Endothelial cell of umbilical vein (primary cell): ENCODE measurements around the gene ZBTB43. TPM values are rescaled to one million over a fixed set of nuclear protein-coding genes. Genes with fewer than 3 reads are reported as not detected.

Experiments
- BruUV-seq: library from RNA; stranded (reverse); fragments of 400-500 nt; replicated peaks from 2 replicates; lab custom pipeline; 2021; lab: Mats Ljungman, UMichigan
- CTCF ChIA-PET: fragments of 300-600, 350-600 bp; sonication (Branson Sonifier 250); formaldehyde crosslinking; loops from one replicate; lab custom pipeline; 2021; ENCODE audit warnings: antibody characterized with exemption, inconsistent platforms; lab: Charles Lee
- POLR2A ChIA-PET: fragments of 300-600, 350-600 bp; sonication (Branson Sonifier 250); formaldehyde crosslinking; loops from one replicate; lab custom pipeline; 2021; ENCODE audit warnings: antibody characterized with exemption, inconsistent platforms; lab: Charles Lee
- DNase-seq: peaks from one replicate; pipeline ENCODE4 v3.0.0-alpha.2; 2011; ENCODE audit warnings: low read depth, low spot score
- FAIRE-seq: peaks from 2 replicates; lab custom pipeline; 2011; peaks lifted over from hg19 to GRCh38; lab: Jason Lieb, UNC
- H2AFZ ChIP-seq: 2 replicates; pipeline ENCODE4 v1.6.0; 2012; ENCODE audit warnings: low read depth, low read length, control low read depth, inconsistent platforms
- H3K27ac ChIP-seq: 2 replicates; pipeline ENCODE4 v1.5.1; 2011; ENCODE audit warnings: low read depth, mild to moderate bottlenecking, control low read depth, low read length, moderate library complexity; ENCODE audit not compliant: insufficient read depth
- H3K27me3 ChIP-seq, 2 experiments: 2 replicates each; pipeline versions ENCODE4 v1.6.0 to v1.6.1; 2011; ENCODE audit warnings: low read length in 2 of 2, mixed read lengths in 1 of 2; ENCODE audit not compliant: control insufficient read depth in 2 of 2, insufficient read depth in 2 of 2
- H3K36me3 ChIP-seq, 2 experiments: 2 replicates in 1 of 2; 3 replicates in 1 of 2; pipeline ENCODE4 v1.5.1; 2011; ENCODE audit warnings: low read length in 2 of 2, mild to moderate bottlenecking in 1 of 2, moderate library complexity in 1 of 2; ENCODE audit not compliant: control insufficient read depth in 2 of 2, insufficient read depth in 2 of 2; ENCODE audit errors: extremely low read depth in 1 of 2
- H3K4me1 ChIP-seq: 3 replicates; pipeline ENCODE4 v1.5.1; 2011; ENCODE audit warnings: mild to moderate bottlenecking, low read length; ENCODE audit not compliant: control insufficient read depth, insufficient read depth; ENCODE audit errors: extremely low read depth
- H3K4me2 ChIP-seq: 2 replicates; pipeline ENCODE4 v1.6.1; 2011; ENCODE audit warnings: low read length, control low read depth, mixed read lengths; ENCODE audit not compliant: insufficient read depth
- H3K4me3 ChIP-seq, 3 experiments: fragments of 200-600 bp in 1 of 3; sonication (generic), shearing (Covaris generic) in 1 of 3; replicated peaks in 1 of 3; 2 replicates each; pipeline ENCODE4 v1.5.1; 2011 to 2016; ENCODE audit warnings: control low read depth in 3 of 3, low read length in 3 of 3, mild to moderate bottlenecking in 2 of 3, inconsistent platforms in 1 of 3, low read depth in 1 of 3, moderate library complexity in 1 of 3; ENCODE audit not compliant: insufficient read depth in 1 of 3
- H3K79me2 ChIP-seq: 2 replicates; pipeline ENCODE4 v1.6.0; 2012; ENCODE audit warnings: low read length, inconsistent platforms; ENCODE audit not compliant: control insufficient read depth, insufficient read depth
- H3K9ac ChIP-seq: replicated peaks from 2 replicates; pipeline ENCODE3; 2011; ENCODE audit warnings: low read length, control low read depth; ENCODE audit not compliant: insufficient read depth; ENCODE audit errors: extremely low read depth
- H3K9me1 ChIP-seq: replicated peaks from 3 replicates; pipeline ENCODE4 v1.6.0; 2011; ENCODE audit warnings: mild to moderate bottlenecking, low read length; ENCODE audit not compliant: control insufficient read depth, insufficient read depth; ENCODE audit errors: extremely low read depth
- H3K9me3 ChIP-seq: replicated peaks from 2 replicates; pipeline ENCODE4 v1.5.1; 2012; ENCODE audit warnings: low read length, inconsistent platforms; ENCODE audit not compliant: control insufficient read depth, insufficient read depth
- H4K20me1 ChIP-seq: replicated peaks from 2 replicates; pipeline ENCODE3; 2011; ENCODE audit warnings: mild to moderate bottlenecking, low read length; ENCODE audit not compliant: control insufficient read depth, insufficient read depth; ENCODE audit errors: extremely low read depth
- CTCF ChIP-seq, 2 donors: IDR thresholded peaks; 1 replicate in 1 of 2; 2 replicates in 1 of 2; pipeline ENCODE4 v1.5.1; 2011; ENCODE audit warnings: low read length in 2 of 2, mild to moderate bottlenecking in 2 of 2, moderate library complexity in 2 of 2, control low read depth in 1 of 2, inconsistent platforms in 1 of 2, low read depth in 1 of 2; ENCODE audit not compliant: insufficient read depth in 1 of 2; ENCODE audit errors: extremely low read depth in 1 of 2
- EZH2 ChIP-seq: IDR thresholded peaks from 2 replicates; pipeline ENCODE4 v1.6.1; 2012; ENCODE audit warnings: borderline replicate concordance, low read depth, mild to moderate bottlenecking, moderate library complexity, low read length, inconsistent platforms; ENCODE audit not compliant: severe bottlenecking
- FOS ChIP-seq: IDR thresholded peaks from 2 replicates; pipeline ENCODE4 v1.6.1; 2011; ENCODE audit warnings: mild to moderate bottlenecking, low read length, moderate library complexity, borderline replicate concordance; ENCODE audit not compliant: insufficient read depth
- GATA2 ChIP-seq: IDR thresholded peaks from 2 replicates; pipeline ENCODE4 v1.7.0; 2011; ENCODE audit warnings: low read depth, mild to moderate bottlenecking, moderate library complexity, mixed read lengths, low read length; ENCODE audit not compliant: insufficient read length, insufficient read depth
- JUN ChIP-seq: IDR thresholded peaks from 2 replicates; pipeline ENCODE4 v1.6.1; 2011; ENCODE audit warnings: borderline replicate concordance, low read depth; ENCODE audit not compliant: insufficient read length, insufficient read depth
- MAX ChIP-seq: IDR thresholded peaks from 2 replicates; pipeline ENCODE4 v1.6.1; 2011; ENCODE audit not compliant: insufficient read depth, insufficient read length
- MYC ChIP-seq: IDR thresholded peaks from one replicate; pipeline ENCODE4 v1.6.1; 2011; ENCODE audit warnings: mild to moderate bottlenecking, low read depth, low read length
- POLR2A ChIP-seq: IDR thresholded peaks from 2 replicates; pipeline ENCODE4 v1.6.1; 2012; ENCODE audit warnings: low read depth, mild to moderate bottlenecking, control low read depth, low read length
- POLR2AphosphoS5 ChIP-seq: IDR thresholded peaks from 2 replicates; pipeline ENCODE4 v1.6.1; 2012; ENCODE audit warnings: low read depth, mild to moderate bottlenecking, control low read depth, low read length, moderate library complexity; ENCODE audit not compliant: insufficient read depth
- dilution Hi-C: fragments of 300-500 bp; cut with MboI; formaldehyde crosslinking; loops from one replicate; pipeline ENCODE4 v1.15.0; 2019; ENCODE audit warnings: low sequenced_read_pairs; ENCODE audit not compliant: extremely low pct_ligation_motif_present
- intact Hi-C: fragments of 100-400 bp; cut with micrococcal nuclease; formaldehyde crosslinking; loops from one replicate; pipeline ENCODE4 v1.10.0; 2022
- polyA plus RNA-seq, 4 experiments: library from polyadenylated mRNA; depleted of rRNA in 3 of 4; stranded (reverse) in 3 of 4; unstranded in 1 of 4; fragments of >200 nt; gene quantifications; 2 replicates each; pipeline versions ENCODE4 v1.2.1 to v1.2.3, GENCODE V29; 2011 to 2012; ENCODE audit warnings: missing spikeins in 1 of 4
- total RNA-seq: library from RNA; stranded (reverse); gene quantifications from 2 replicates; pipeline ENCODE4 v1.2.3, GENCODE V29; 2021

ZBTB43 gene
- total and polyA plus RNA-seq, 2 donors (not counting 3 experiments of a cell fraction or from before 2014, with no cell fraction given), result 3.2 to 9.0 TPM

DNA sequence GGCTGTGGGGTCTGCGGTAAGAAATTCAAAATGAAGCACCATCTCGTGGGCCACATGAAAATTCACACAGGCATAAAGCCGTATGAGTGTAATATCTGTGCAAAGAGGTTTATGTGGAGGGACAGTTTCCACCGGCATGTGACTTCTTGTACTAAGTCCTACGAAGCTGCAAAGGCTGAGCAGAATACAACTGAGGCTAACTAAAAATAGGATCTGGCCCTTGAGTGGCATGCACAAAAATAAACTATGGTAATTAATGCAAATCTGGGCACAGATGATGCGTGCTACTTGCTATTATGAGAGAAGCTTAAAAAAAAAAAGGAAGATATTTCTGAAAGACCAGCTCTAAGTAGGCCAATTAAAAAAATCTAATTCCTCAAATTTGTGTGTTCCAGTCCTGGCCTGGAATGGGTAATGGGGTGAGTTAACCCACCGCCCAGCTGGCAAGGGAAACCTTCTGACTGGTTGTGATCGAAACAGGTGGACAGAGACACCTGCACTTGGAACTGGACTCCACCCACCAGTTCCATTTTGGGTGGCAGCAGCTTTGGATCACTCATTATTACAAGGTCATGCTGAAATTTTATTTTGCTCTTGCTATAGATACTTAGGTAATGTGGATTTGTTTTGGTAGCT is 29.0 kb downstream of the ZBTB43 start:
- no peaks in the 10 kb centered on the region for H3K9me1 ChIP-seq
- POLR2A ChIA-PET, result no interaction called here
- BruUV-seq, result no TSS peak
- no peak for FAIRE-seq
- no peak overlapping the region for H3K9ac ChIP-seq
- H3K27ac ChIP-seq, result no peak overlapping the region
- H3K36me3 ChIP-seq, result peaks cover 8 to 15% of the 10 kb centered on the region in 2 experiments
- peaks cover 3% of the 10 kb centered on the region for H3K4me1 ChIP-seq
- H3K79me2 ChIP-seq, result peaks cover 7% of the 10 kb centered on the region
- DNase-seq, result no peak
- intact Hi-C loops, result no loop called here
- no peaks in the 10 kb centered on the region for H4K20me1 ChIP-seq
- no peak overlapping the region for H2AFZ ChIP-seq
- TF ChIP-seq POLR2AphosphoS5, result no peak
- TF ChIP-seq CTCF (IDR thresholded peaks at IDR 0.05; ENCODE audit: extremely low read depth in 1 of 2, insufficient read depth in 1 of 2, low read depth in 1 of 2, low read length in 2 of 2), result no peak
- TF ChIP-seq JUN, result no peak
- TF ChIP-seq MYC, result no peak
- TF ChIP-seq POLR2A, result no peak
- TF ChIP-seq FOS, result no peak
- no peak for TF ChIP-seq EZH2
- no peak for TF ChIP-seq GATA2
- no peak for TF ChIP-seq MAX
- no peak overlapping the region for H3K4me2 ChIP-seq
- H3K4me3 ChIP-seq, result no peak overlapping the region
- H3K9me3 ChIP-seq, result no peaks in the 10 kb centered on the region
- CTCF ChIA-PET, result interaction anchor here (2.8 kb wide), 1 partner anchor 11 kb away, joined by 8 read pairs; no protein-coding TSS in a partner anchor
- dilution Hi-C loops, result no loop called here
- H3K27me3 ChIP-seq, result no peaks in the 10 kb centered on the region
